NB4 (cell line): ENCODE measurements around the gene MED13L.

Experiments
- POLR2A ChIP-seq: IDR thresholded peaks from 2 replicates; pipeline ENCODE4 v1.6.1; 2011; ENCODE audit warnings: mild to moderate bottlenecking; ENCODE audit not compliant: insufficient read length; ENCODE audit errors: extremely low read depth
- TF ChIP-seq, protein P1 (sequence below): IDR thresholded peaks from one replicate; pipeline ENCODE4 v1.5.1; 2012; ENCODE audit warnings: low read depth, low read length

DNA sequence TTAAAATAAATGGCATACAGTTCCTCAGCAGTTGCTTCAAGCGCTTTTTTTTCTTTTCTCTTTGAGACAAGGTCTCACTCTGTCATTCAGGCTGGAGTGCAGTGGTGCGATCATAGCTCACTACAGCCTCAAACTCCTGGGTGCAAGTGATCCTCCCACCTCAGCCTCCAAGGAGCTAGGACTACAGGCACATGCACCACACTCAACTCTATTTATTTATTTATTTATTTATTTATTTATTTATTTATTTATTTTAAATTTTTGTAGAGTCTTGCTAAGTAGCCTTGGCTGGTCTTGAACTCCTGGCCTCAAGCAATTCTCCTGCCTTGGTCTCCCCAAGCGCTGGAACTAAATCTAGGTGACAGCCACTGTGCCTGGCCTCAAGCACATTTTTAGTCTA is 132.0 kb downstream of the MED13L start:
- no peak for TF ChIP-seq POLR2A
- TF ChIP-seq, protein P1, sequence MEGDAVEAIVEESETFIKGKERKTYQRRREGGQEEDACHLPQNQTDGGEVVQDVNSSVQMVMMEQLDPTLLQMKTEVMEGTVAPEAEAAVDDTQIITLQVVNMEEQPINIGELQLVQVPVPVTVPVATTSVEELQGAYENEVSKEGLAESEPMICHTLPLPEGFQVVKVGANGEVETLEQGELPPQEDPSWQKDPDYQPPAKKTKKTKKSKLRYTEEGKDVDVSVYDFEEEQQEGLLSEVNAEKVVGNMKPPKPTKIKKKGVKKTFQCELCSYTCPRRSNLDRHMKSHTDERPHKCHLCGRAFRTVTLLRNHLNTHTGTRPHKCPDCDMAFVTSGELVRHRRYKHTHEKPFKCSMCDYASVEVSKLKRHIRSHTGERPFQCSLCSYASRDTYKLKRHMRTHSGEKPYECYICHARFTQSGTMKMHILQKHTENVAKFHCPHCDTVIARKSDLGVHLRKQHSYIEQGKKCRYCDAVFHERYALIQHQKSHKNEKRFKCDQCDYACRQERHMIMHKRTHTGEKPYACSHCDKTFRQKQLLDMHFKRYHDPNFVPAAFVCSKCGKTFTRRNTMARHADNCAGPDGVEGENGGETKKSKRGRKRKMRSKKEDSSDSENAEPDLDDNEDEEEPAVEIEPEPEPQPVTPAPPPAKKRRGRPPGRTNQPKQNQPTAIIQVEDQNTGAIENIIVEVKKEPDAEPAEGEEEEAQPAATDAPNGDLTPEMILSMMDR, result no peak
